SU-DHL-6 (cell line): ENCODE results near the gene NLN.

ENCODE experiments used
- EZH2phosphoT487 ChIP-seq: fragments of 200-600 bp; sonication (generic), shearing (Covaris generic); conservative IDR thresholded peaks from 2 replicates; pipeline ENCODE4 v1.6.1; 2018; ENCODE audit warnings: mild to moderate bottlenecking, antibody characterized with exemption, low read length, moderate library complexity, mixed read lengths
- TF ChIP-seq, protein P1 (sequence below): fragments of 200-600 bp; sonication (generic); IDR thresholded peaks from one replicate; pipeline ENCODE4 v1.5.1; 2017; ENCODE audit warnings: antibody characterized with exemption, mild to moderate bottlenecking, low read length, moderate library complexity; ENCODE audit not compliant: insufficient read depth, poor library complexity, severe bottlenecking

DNA sequence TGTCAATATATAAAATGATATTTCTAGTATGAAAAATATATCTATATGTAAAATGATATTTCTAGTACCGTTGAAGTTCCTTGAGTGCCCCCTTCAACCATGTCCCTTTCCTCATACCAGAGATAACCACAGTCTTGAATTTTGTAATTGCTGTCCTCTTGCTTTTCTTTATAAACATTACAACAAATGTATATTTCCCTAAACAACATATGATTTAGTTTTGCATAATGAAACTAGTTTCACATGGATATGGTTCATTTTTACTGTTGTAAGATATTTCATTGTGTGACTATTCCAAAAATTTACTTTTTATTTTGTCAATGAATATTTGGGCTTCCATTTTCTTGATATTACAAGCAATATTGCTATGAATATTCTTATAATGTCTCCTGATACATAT, 14.0 kb downstream of the NLN start:
- TF ChIP-seq EZH2phosphoT487: no peak
- TF ChIP-seq, protein P1, sequence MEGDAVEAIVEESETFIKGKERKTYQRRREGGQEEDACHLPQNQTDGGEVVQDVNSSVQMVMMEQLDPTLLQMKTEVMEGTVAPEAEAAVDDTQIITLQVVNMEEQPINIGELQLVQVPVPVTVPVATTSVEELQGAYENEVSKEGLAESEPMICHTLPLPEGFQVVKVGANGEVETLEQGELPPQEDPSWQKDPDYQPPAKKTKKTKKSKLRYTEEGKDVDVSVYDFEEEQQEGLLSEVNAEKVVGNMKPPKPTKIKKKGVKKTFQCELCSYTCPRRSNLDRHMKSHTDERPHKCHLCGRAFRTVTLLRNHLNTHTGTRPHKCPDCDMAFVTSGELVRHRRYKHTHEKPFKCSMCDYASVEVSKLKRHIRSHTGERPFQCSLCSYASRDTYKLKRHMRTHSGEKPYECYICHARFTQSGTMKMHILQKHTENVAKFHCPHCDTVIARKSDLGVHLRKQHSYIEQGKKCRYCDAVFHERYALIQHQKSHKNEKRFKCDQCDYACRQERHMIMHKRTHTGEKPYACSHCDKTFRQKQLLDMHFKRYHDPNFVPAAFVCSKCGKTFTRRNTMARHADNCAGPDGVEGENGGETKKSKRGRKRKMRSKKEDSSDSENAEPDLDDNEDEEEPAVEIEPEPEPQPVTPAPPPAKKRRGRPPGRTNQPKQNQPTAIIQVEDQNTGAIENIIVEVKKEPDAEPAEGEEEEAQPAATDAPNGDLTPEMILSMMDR: no peak
